ENCODE data around the gene TRIM72.

TRIM72 gene

GRCh38 chr16:31260136-31260931, 46.4 kb downstream of the TRIM72 start:
- no peak for DNase-seq (ENCODE audit: low read depth)
- H3K4me3 ChIP-seq (replicated peaks; ENCODE audit: low read depth, low read length) = no peak overlapping the region
- TF ChIP-seq CTCF (IDR thresholded peaks at IDR 0.05; ENCODE audit: low read length, missing control alignments) = no peak

- TF ChIP-seq CTCF (IDR thresholded peaks at IDR 0.05; ENCODE audit: low read length, missing control alignments) = no peak
- H3K4me3 ChIP-seq (replicated peaks; ENCODE audit: low read depth, low read length) = no peak overlapping the region
- DNase-seq (ENCODE audit: low read depth) = no peak
Measured at GRCh38 chr16:31262084-31262483, 48.2 kb downstream of the TRIM72 start.

DNA sequence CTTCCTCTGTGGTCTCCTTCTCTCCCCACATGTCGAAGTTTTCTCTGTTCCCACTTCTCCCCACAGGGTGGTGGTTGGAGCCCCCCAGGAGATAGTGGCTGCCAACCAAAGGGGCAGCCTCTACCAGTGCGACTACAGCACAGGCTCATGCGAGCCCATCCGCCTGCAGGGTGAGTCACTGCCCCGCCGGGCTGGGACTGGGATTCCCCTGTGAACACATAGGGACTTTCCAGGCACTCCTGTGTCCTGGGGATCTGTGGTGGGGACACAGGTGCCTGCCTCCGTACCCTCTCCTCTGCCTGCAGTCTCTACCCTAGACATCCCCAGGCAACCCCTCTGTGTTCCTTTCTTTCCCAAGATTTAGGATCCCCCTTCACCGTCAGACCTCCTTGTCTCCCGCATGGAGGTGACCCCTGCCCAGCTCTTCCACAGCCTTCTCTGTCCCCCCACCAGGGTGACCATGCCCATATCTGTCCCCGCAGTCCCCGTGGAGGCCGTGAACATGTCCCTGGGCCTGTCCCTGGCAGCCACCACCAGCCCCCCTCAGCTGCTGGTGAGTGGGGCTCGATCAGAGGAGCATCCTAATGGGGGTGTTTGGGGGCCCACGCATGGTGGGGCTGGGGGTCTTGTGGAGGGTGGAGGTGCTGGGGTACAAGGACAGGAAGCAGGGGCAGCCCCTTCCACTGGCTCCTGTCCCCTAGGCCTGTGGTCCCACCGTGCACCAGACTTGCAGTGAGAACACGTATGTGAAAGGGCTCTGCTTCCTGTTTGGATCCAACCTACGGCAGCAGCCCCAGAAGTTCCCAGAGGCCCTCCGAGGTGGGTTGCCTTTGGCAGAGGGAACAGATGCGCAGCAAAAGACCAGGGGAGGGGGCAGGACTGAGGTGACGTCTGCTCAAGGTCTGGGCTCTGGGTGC, 51.7 kb downstream of the TRIM72 start:
- TF ChIP-seq CTCF (IDR thresholded peaks at IDR 0.05; ENCODE audit: low read length, missing control alignments) = no peak
- DNase-seq (ENCODE audit: low read depth) = peak; percentile 3
- H3K4me3 ChIP-seq (replicated peaks; ENCODE audit: low read depth, low read length) = no peak overlapping the region

DNA sequence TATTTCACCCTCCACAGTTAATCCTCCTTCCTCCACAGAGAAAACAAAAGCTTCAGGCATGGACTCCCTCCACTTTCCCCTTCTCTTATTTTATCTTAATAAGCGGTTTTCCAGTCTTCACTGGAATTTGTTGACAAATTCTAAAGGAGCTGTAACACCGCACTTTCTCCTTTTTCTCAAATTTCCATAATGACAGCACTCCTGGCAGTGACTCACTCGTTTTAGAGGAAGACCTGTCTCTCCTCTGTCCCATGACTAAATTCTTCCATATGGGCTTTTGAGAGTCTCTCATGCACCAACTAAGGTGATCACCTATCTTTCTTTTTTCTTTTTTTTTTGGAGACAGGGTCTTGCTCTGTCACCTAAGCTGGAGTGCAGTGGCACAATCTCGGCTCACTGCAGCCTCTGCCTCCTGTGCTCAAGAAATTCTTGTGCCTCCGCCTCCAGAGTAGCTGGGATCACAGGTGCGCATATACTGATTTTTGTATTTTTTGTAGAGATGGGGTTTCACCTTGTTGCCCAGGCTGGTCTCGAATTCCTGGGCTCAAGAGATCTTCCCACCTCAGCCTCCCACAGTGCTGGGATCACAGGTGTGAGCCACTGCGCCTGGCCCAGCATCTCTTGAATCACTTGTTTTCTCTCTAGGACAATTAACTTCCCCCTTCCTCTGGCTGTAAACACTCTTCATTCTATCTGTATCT, 53.6 kb downstream of the TRIM72 start:
- no peak for DNase-seq (ENCODE audit: low read depth)
- H3K4me3 ChIP-seq (replicated peaks; ENCODE audit: low read depth, low read length) = no peak overlapping the region
- TF ChIP-seq CTCF (IDR thresholded peaks at IDR 0.05; ENCODE audit: low read length, missing control alignments) = no peak

DNA sequence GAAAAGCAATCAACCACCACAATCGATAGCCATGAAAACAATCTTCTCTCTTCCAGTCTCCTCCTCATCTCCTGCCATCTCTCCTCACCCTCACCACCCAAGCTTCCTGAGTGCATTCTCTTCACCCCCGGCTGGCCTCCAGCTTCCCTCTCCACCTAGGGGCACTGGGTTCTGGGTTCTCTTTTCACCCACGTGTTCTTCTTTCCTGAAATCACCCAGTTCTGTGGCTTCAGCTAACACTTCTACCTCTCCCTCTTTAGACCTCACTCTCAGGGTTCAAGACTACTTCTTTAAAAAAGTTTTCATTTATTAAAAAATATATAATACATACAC, 54.1 kb downstream of the TRIM72 start:
- no peak for DNase-seq (ENCODE audit: low read depth)
- no peak overlapping the region for H3K4me3 ChIP-seq (replicated peaks; ENCODE audit: low read depth, low read length)
- TF ChIP-seq CTCF (IDR thresholded peaks at IDR 0.05; ENCODE audit: low read length, missing control alignments) = no peak

- no peak for TF ChIP-seq CTCF (IDR thresholded peaks at IDR 0.05; ENCODE audit: low read length, missing control alignments)
- H3K4me3 ChIP-seq (replicated peaks; ENCODE audit: low read depth, low read length) = no peak overlapping the region
- no peak for DNase-seq (ENCODE audit: low read depth)
Measured at GRCh38 chr16:31268891-31269290, 55.0 kb downstream of the TRIM72 start.

Measured in fibroblast of pulmonary artery (primary cell).